Dedifferentiated amniotic fluid mesenchymal stem cell (primary cell): Measurements from ENCODE around the gene SLC48A1.
A peak's percentile ranks its signal among the peaks of the same experiment; 100 is the strongest.

Source experiments
- DNase-seq: peaks from one replicate; pipeline ENCODE4 v3.0.0-alpha.2; 2016; ENCODE audit errors: extremely low spot score

Gene SLC48A1

GRCh38 chr12:47773062-47773857 is at the start of gene SLC48A1:
Gene SLC48A1 (plus strand): TSS chr12:47773238. CDS start chr12:47773305, 67 bp downstream.
- peak; percentile 44 for DNase-seq

- no peak for DNase-seq
These were observed 47.8 kb upstream of the SLC48A1 start, which contains the start of gene ENDOU for GRCh38 chr12:47725091-47725772. Gene ENDOU (minus strand): TSS chr12:47725490. CDS start chr12:47725413, 77 bp downstream.

- peak; percentile 78 for DNase-seq
These were observed 47.1 kb upstream of the SLC48A1 start for GRCh38 chr12:47725893-47726292.

GRCh38 chr12:47729233-47729632 is 43.8 kb upstream of the SLC48A1 start:
- no peak for DNase-seq

GRCh38 chr12:47730341-47730744 is 42.7 kb upstream of the SLC48A1 start:
- DNase-seq: no peak

GRCh38 chr12:47731723-47732122 is 41.3 kb upstream of the SLC48A1 start:
- DNase-seq: no peak

- no peak for DNase-seq
These were observed 40.5 kb upstream of the SLC48A1 start for GRCh38 chr12:47732504-47732903.

- DNase-seq: no peak
These were observed 39.9 kb upstream of the SLC48A1 start for GRCh38 chr12:47733142-47733541.

- no peak for DNase-seq
These were observed 38.1 kb upstream of the SLC48A1 start for GRCh38 chr12:47734725-47735480.

- no peak for DNase-seq
These were observed 37.4 kb upstream of the SLC48A1 start for GRCh38 chr12:47735649-47736048.

GRCh38 chr12:47736216-47736615 is 36.8 kb upstream of the SLC48A1 start:
- no peak for DNase-seq

GRCh38 chr12:47736877-47737676 is 36.0 kb upstream of the SLC48A1 start:
- DNase-seq: peak; percentile 51

GRCh38 chr12:47737936-47738594 is 35.0 kb upstream of the SLC48A1 start:
- DNase-seq: no peak

GRCh38 chr12:47739297-47739696 is 33.7 kb upstream of the SLC48A1 start:
- DNase-seq: no peak

- no peak for DNase-seq
These were observed 33.1 kb upstream of the SLC48A1 start for GRCh38 chr12:47739979-47740378.

- DNase-seq: no peak
These were observed 32.3 kb upstream of the SLC48A1 start for GRCh38 chr12:47740606-47741339.

- no peak for DNase-seq
These were observed 31.7 kb upstream of the SLC48A1 start for GRCh38 chr12:47741340-47741703.

GRCh38 chr12:47742253-47742825 is 30.7 kb upstream of the SLC48A1 start:
- no peak for DNase-seq

- no peak for DNase-seq
These were observed 29.7 kb upstream of the SLC48A1 start for GRCh38 chr12:47743311-47743860.
